ENCODE results near the gene SDF4. TPM values are rescaled to one million over a fixed set of nuclear protein-coding genes. Genes with fewer than 3 reads are reported as not detected.

The SDF4 gene
- total RNA-seq, 1 experiment from 2014 or later, result 139 TPM

GRCh38 chr1:1185101-1185765, 46.6 kb downstream of the SDF4 start:
- Histone ChIP-seq H3K36me3 (ENCODE audit: low read depth) (no peaks in the 10 kb centered on the region), H3K4me2 (no peak overlapping the region), H3K27ac (no peak overlapping the region), H3K4me1 (replicated peaks; ENCODE audit: insufficient read depth) (peaks cover 3% of the 10 kb centered on the region; the same call in 1 of the 2 replicates), H2AFZ (no peak overlapping the region), H3K9me2 (ENCODE audit: insufficient read depth) (no peaks in the 10 kb centered on the region), H3K9me3 (ENCODE audit: insufficient read depth, low read depth) (no peaks in the 10 kb centered on the region), H3K4me3 (no peak overlapping the region), H3K27me3 (ENCODE audit: insufficient read depth, low read depth) (no peaks in the 10 kb centered on the region), H3F3A (ENCODE audit: insufficient read depth, low read depth) (peaks cover 13% of the 10 kb centered on the region; the same call in 1 of the 2 replicates), H3K79me2 (ENCODE audit: low read depth) (no peaks in the 10 kb centered on the region), H4K20me1 (ENCODE audit: insufficient read depth) (no peaks in the 10 kb centered on the region)
- POLR2A ChIA-PET (ENCODE audit: unreplicated experiment), result interaction anchor here (0.6 kb wide), 1 partner anchor 21 kb away, joined by 6 read pairs; no protein-coding TSS in a partner anchor
- DNase-seq, result no peak
- no TSS peak for BruUV-seq (replicated peaks)
- intact Hi-C loops (cut with micrococcal nuclease; ENCODE audit: unreplicated experiment), result no loop called here
- CTCF ChIA-PET, result no interaction called here
- TF ChIP-seq EZH2 (IDR thresholded peaks at IDR 0.05; ENCODE audit: low read depth), result no peak
- TF ChIP-seq CTCF (conservative IDR thresholded peaks at IDR 0.05), result no peak

- DNase-seq, result no peak
- H3K4me3 ChIP-seq, result no peak overlapping the region
- peaks cover 3% of the 10 kb centered on the region; the same call in 1 of the 2 replicates for H3K4me1 ChIP-seq (replicated peaks; ENCODE audit: insufficient read depth)
- intact Hi-C loops (cut with micrococcal nuclease; ENCODE audit: unreplicated experiment), result no loop called here
- peaks cover 13% of the 10 kb centered on the region; the same call in 1 of the 2 replicates for H3F3A ChIP-seq (ENCODE audit: insufficient read depth, low read depth)
- no peaks in the 10 kb centered on the region for H3K36me3 ChIP-seq (ENCODE audit: low read depth)
- BruUV-seq (replicated peaks), result no TSS peak
- no peaks in the 10 kb centered on the region for H3K79me2 ChIP-seq (ENCODE audit: low read depth)
- H3K27me3 ChIP-seq (ENCODE audit: insufficient read depth, low read depth), result no peaks in the 10 kb centered on the region
- no peak for TF ChIP-seq EZH2 (IDR thresholded peaks at IDR 0.05; ENCODE audit: low read depth)
- no peaks in the 10 kb centered on the region for H3K9me3 ChIP-seq (ENCODE audit: insufficient read depth, low read depth)
- no peak overlapping the region for H2AFZ ChIP-seq
- H3K9me2 ChIP-seq (ENCODE audit: insufficient read depth), result no peaks in the 10 kb centered on the region
- H4K20me1 ChIP-seq (ENCODE audit: insufficient read depth), result no peaks in the 10 kb centered on the region
- H3K4me2 ChIP-seq, result no peak overlapping the region
- no peak overlapping the region for H3K27ac ChIP-seq
- POLR2A ChIA-PET (ENCODE audit: unreplicated experiment), result no interaction called here
- CTCF ChIA-PET, result no interaction called here
Measured at GRCh38 chr1:1183833-1184775, 47.7 kb downstream of the SDF4 start.

- DNase-seq, result no peak
- Histone ChIP-seq H3K4me1 (replicated peaks; ENCODE audit: insufficient read depth) (peaks cover 3% of the 10 kb centered on the region; the same call in 1 of the 2 replicates), H3K4me2 (no peak overlapping the region), H3K27ac (no peak overlapping the region), H2AFZ (no peak overlapping the region), H3K27me3 (ENCODE audit: insufficient read depth, low read depth) (no peaks in the 10 kb centered on the region), H3K79me2 (ENCODE audit: low read depth) (no peaks in the 10 kb centered on the region), H4K20me1 (ENCODE audit: insufficient read depth) (no peaks in the 10 kb centered on the region), H3K9me2 (ENCODE audit: insufficient read depth) (no peaks in the 10 kb centered on the region), H3K9me3 (ENCODE audit: insufficient read depth, low read depth) (no peaks in the 10 kb centered on the region), H3F3A (ENCODE audit: insufficient read depth, low read depth) (peaks cover 10% of the 10 kb centered on the region; the same call in 1 of the 2 replicates), H3K4me3 (no peak overlapping the region), H3K36me3 (ENCODE audit: low read depth) (no peaks in the 10 kb centered on the region)
- BruUV-seq (replicated peaks), result no TSS peak
- intact Hi-C loops (cut with micrococcal nuclease; ENCODE audit: unreplicated experiment), result no loop called here
- TF ChIP-seq CTCF (conservative IDR thresholded peaks at IDR 0.05), result no peak
- no peak for TF ChIP-seq EZH2 (IDR thresholded peaks at IDR 0.05; ENCODE audit: low read depth)
- POLR2A ChIA-PET (ENCODE audit: unreplicated experiment), result no interaction called here
- CTCF ChIA-PET, result no interaction called here
Measured at GRCh38 chr1:1183221-1183747, 48.5 kb downstream of the SDF4 start.
